H7 (cell line): ENCODE results near the gene MYNN. TPM values are rescaled to one million over a fixed set of nuclear protein-coding genes. Genes with fewer than 3 reads are reported as not detected.

Experiments used
- DNase-seq: peaks from one replicate; pipeline ENCODE4 v3.0.0; 2012
- H3K27me3 ChIP-seq: 2 replicates; pipeline ENCODE4 v1.6.0; 2011; ENCODE audit warnings: mild to moderate bottlenecking, low read length; ENCODE audit not compliant: control insufficient read depth, insufficient read depth
- H3K36me3 ChIP-seq: replicated peaks from 2 replicates; pipeline ENCODE4 v1.5.1; 2011; ENCODE audit warnings: low read length; ENCODE audit not compliant: control insufficient read depth, insufficient read depth
- H3K4me3 ChIP-seq: 2 replicates; pipeline ENCODE4 v1.5.1; 2011; ENCODE audit warnings: low read depth, mild to moderate bottlenecking, control low read depth, low read length, moderate library complexity; ENCODE audit not compliant: insufficient read depth
- total RNA-seq: library from RNA; depleted of rRNA; stranded (reverse); fragments of >200 nt; shearing (Covaris generic); gene quantifications from 2 replicates; pipeline ENCODE4 v1.2.3, GENCODE V29; 2014; rRNA removed

MYNN gene
- total RNA-seq, 1 experiment from 2014 or later, result 19.5 TPM

GRCh38 chr3:169836078-169836941, 63.1 kb downstream of the MYNN start:
- Histone ChIP-seq H3K36me3 (no peaks in the 10 kb centered on the region), H3K27me3 (no peaks in the 10 kb centered on the region), H3K4me3 (no peak overlapping the region)
- no peak for DNase-seq

GRCh38 chr3:169836942-169837275, 63.7 kb downstream of the MYNN start:
- DNase-seq, result no peak
- H3K36me3 ChIP-seq, result no peaks in the 10 kb centered on the region

GRCh38 chr3:169838511-169839030, 65.4 kb downstream of the MYNN start:
- no peak overlapping the region for H3K4me3 ChIP-seq
- no peaks in the 10 kb centered on the region for H3K27me3 ChIP-seq
- H3K36me3 ChIP-seq, result no peaks in the 10 kb centered on the region
- DNase-seq, result no peak

More at GRCh38 chr3:169836942-169837275, 63.7 kb downstream of the MYNN start:
- Histone ChIP-seq H3K4me3 (no peak overlapping the region), H3K27me3 (no peaks in the 10 kb centered on the region)

Other genes starting within 250 kb of the MYNN start
- gene MECOM, start 109.7 kb upstream of the MYNN start, total RNA-seq, result 17.7 and 22.9 TPM in 2 replicates
- 217 and 361 TPM in 2 replicates for gene TERC, start 8.3 kb upstream of the MYNN start, total RNA-seq
- gene ACTRT3, start 3.8 kb upstream of the MYNN start, total RNA-seq, result 3.2 and 3.3 TPM in 2 replicates
- gene LRRIQ4, start 39.5 kb downstream of the MYNN start, total RNA-seq, result 0.15 TPM in 1 of 2 replicates, not detected in the other
- 4.2 and 8.5 TPM in 2 replicates for gene LRRC34, start 39.5 kb downstream of the MYNN start, total RNA-seq
- not detected in 2 replicates for gene LRRC31, start 96.5 kb downstream of the MYNN start, total RNA-seq
- gene SAMD7, start 138.2 kb downstream of the MYNN start, total RNA-seq, result not detected in 2 replicates
- 11.9 and 15.7 TPM in 2 replicates for gene SEC62, start 193.4 kb downstream of the MYNN start, total RNA-seq